Nephron (organoid): ENCODE measurements around the gene ITGA8.

ENCODE experiments used
- H3K27ac Mint-ChIP-seq, 3 experiments: 2 replicates each; pipeline ENCODE4 v1.8.0; 2020; ENCODE audit warnings: mixed read lengths in 3 of 3, mild to moderate bottlenecking in 2 of 3, moderate library complexity in 1 of 3
- H3K27me3 Mint-ChIP-seq: 2 replicates; pipeline ENCODE4 v1.8.0; 2021; ENCODE audit warnings: low read depth, mild to moderate bottlenecking, moderate library complexity, mixed read lengths
- H3K36me3 Mint-ChIP-seq: 2 replicates; pipeline ENCODE4 v1.8.0; 2020; ENCODE audit warnings: low read depth, mixed read lengths
- H3K4me1 Mint-ChIP-seq: 2 replicates; pipeline ENCODE4 v1.8.0; 2020; ENCODE audit warnings: mixed read lengths
- H3K4me3 Mint-ChIP-seq, 3 experiments: 2 replicates each; pipeline ENCODE4 v1.8.0; 2020; ENCODE audit warnings: mild to moderate bottlenecking in 3 of 3, mixed read lengths in 3 of 3, moderate library complexity in 2 of 3
- H3K9me3 Mint-ChIP-seq: 2 replicates; pipeline ENCODE4 v1.8.0; 2020; ENCODE audit warnings: mixed read lengths
- CTCF ChIP-seq, 3 experiments: fragments of 200-600 bp; sonication (generic); IDR thresholded peaks; one replicate each; pipeline ENCODE4 v1.5.0; 2021; ENCODE audit warnings: antibody characterized with exemption in 3 of 3; ENCODE audit not compliant: unreplicated experiment in 3 of 3

ITGA8 gene

GRCh38 chr10:15545884-15546283 is 173.8 kb downstream of the ITGA8 start:
- H3K27me3 Mint-ChIP-seq: no peaks in the 10 kb centered on the region
- H3K4me3 Mint-ChIP-seq: no peak overlapping the region
- peaks cover 12% of the 10 kb centered on the region for H3K9me3 Mint-ChIP-seq
- no peaks in the 10 kb centered on the region for H3K4me1 Mint-ChIP-seq
- TF ChIP-seq CTCF (IDR thresholded peaks at IDR 0.05; ENCODE audit: unreplicated experiment in 3 of 3): no peak
- H3K27ac Mint-ChIP-seq: no peak overlapping the region
- H3K36me3 Mint-ChIP-seq: peaks cover 47% of the 10 kb centered on the region

GRCh38 chr10:15545266-15545665 is 174.5 kb downstream of the ITGA8 start:
- H3K36me3 Mint-ChIP-seq: peaks cover 47% of the 10 kb centered on the region
- H3K4me1 Mint-ChIP-seq: no peaks in the 10 kb centered on the region
- H3K27me3 Mint-ChIP-seq: no peaks in the 10 kb centered on the region
- H3K4me3 Mint-ChIP-seq: no peak overlapping the region
- peaks cover 13% of the 10 kb centered on the region for H3K9me3 Mint-ChIP-seq
- no peak for TF ChIP-seq CTCF (IDR thresholded peaks at IDR 0.05; ENCODE audit: unreplicated experiment in 3 of 3)
- H3K27ac Mint-ChIP-seq: no peak overlapping the region

- no peak for TF ChIP-seq CTCF (IDR thresholded peaks at IDR 0.05; ENCODE audit: unreplicated experiment in 3 of 3)
- Mint-ChIP-seq H3K9me3 (peaks cover 19% of the 10 kb centered on the region), H3K27me3 (no peaks in the 10 kb centered on the region), H3K4me3 (no peak overlapping the region), H3K27ac (no peak overlapping the region), H3K4me1 (no peaks in the 10 kb centered on the region), H3K36me3 (peaks cover 50% of the 10 kb centered on the region)
Observed at GRCh38 chr10:15543994-15544393, 175.7 kb downstream of the ITGA8 start.

GRCh38 chr10:15542817-15543216 is 176.9 kb downstream of the ITGA8 start:
- H3K9me3 Mint-ChIP-seq: peaks cover 19% of the 10 kb centered on the region
- no peak for TF ChIP-seq CTCF (IDR thresholded peaks at IDR 0.05; ENCODE audit: unreplicated experiment in 3 of 3)
- H3K4me1 Mint-ChIP-seq: no peaks in the 10 kb centered on the region
- no peak overlapping the region for H3K27ac Mint-ChIP-seq
- no peak overlapping the region for H3K4me3 Mint-ChIP-seq
- peaks cover 45% of the 10 kb centered on the region for H3K36me3 Mint-ChIP-seq
- no peaks in the 10 kb centered on the region for H3K27me3 Mint-ChIP-seq

- H3K36me3 Mint-ChIP-seq: peaks cover 49% of the 10 kb centered on the region
- no peak overlapping the region for H3K4me3 Mint-ChIP-seq
- H3K27me3 Mint-ChIP-seq: no peaks in the 10 kb centered on the region
- H3K27ac Mint-ChIP-seq: no peak overlapping the region
- H3K4me1 Mint-ChIP-seq: no peaks in the 10 kb centered on the region
- H3K9me3 Mint-ChIP-seq: peaks cover 19% of the 10 kb centered on the region
- TF ChIP-seq CTCF (IDR thresholded peaks at IDR 0.05; ENCODE audit: unreplicated experiment in 3 of 3): no peak
Observed at GRCh38 chr10:15541376-15541775, 178.3 kb downstream of the ITGA8 start.

GRCh38 chr10:15540727-15541126 is 179.0 kb downstream of the ITGA8 start:
- H3K36me3 Mint-ChIP-seq: peaks cover 48% of the 10 kb centered on the region
- peaks cover 19% of the 10 kb centered on the region for H3K9me3 Mint-ChIP-seq
- no peaks in the 10 kb centered on the region for H3K27me3 Mint-ChIP-seq
- no peak overlapping the region for H3K4me3 Mint-ChIP-seq
- TF ChIP-seq CTCF (IDR thresholded peaks at IDR 0.05; ENCODE audit: unreplicated experiment in 3 of 3): no peak
- no peaks in the 10 kb centered on the region for H3K4me1 Mint-ChIP-seq
- H3K27ac Mint-ChIP-seq: no peak overlapping the region
